ENCODE results near the gene PLAC8. TPM values are rescaled to one million over a fixed set of nuclear protein-coding genes. Genes with fewer than 3 reads are reported as not detected.
A peak's percentile ranks its signal among the peaks of the same experiment; 100 is the strongest.
"Not testable (repeated sequence)": the region's sequence is repeated elsewhere in the genome, so short reads cannot be mapped to it uniquely, and the experiment has no call there.

The PLAC8 gene
- total RNA-seq, 1 donor from 2014 or later = 1.1 TPM

DNA sequence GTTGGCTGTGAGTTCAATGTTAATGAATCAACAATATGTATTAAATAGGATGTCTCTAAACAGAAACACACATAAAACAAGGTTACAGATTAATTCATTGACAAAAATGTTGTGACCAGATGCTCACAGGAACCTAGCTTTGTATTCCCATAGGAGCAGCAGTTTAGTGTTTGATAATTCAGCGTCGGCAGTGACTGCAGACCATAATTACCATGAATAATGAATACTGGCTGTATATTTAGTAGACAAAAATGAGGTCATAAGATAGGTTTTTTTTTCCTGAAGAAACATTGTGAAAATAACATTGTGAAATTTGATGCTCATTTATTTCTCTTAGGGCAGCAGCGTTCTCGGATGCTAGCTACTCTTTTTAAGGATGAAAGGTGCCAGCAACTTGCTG, 51.8 kb downstream of the PLAC8 start:
- no peak for DNase-seq (ENCODE audit: low spot score in 2 of 2)
- TF ChIP-seq, protein P1, sequence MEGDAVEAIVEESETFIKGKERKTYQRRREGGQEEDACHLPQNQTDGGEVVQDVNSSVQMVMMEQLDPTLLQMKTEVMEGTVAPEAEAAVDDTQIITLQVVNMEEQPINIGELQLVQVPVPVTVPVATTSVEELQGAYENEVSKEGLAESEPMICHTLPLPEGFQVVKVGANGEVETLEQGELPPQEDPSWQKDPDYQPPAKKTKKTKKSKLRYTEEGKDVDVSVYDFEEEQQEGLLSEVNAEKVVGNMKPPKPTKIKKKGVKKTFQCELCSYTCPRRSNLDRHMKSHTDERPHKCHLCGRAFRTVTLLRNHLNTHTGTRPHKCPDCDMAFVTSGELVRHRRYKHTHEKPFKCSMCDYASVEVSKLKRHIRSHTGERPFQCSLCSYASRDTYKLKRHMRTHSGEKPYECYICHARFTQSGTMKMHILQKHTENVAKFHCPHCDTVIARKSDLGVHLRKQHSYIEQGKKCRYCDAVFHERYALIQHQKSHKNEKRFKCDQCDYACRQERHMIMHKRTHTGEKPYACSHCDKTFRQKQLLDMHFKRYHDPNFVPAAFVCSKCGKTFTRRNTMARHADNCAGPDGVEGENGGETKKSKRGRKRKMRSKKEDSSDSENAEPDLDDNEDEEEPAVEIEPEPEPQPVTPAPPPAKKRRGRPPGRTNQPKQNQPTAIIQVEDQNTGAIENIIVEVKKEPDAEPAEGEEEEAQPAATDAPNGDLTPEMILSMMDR (IDR thresholded peaks at IDR 0.05) = no peak
- intact Hi-C loops (cut with DNase I) = no loop called here
- Histone ChIP-seq H3K4me1 (no peaks in the 10 kb centered on the region), H3K27ac (no peak overlapping the region), H3K9me3 (no peaks in the 10 kb centered on the region), H3K4me3 (no peak overlapping the region), H3K27me3 (no peaks in the 10 kb centered on the region), H3K36me3 (peaks cover 23 to 85% of the 10 kb centered on the region in 2 donors)

DNA sequence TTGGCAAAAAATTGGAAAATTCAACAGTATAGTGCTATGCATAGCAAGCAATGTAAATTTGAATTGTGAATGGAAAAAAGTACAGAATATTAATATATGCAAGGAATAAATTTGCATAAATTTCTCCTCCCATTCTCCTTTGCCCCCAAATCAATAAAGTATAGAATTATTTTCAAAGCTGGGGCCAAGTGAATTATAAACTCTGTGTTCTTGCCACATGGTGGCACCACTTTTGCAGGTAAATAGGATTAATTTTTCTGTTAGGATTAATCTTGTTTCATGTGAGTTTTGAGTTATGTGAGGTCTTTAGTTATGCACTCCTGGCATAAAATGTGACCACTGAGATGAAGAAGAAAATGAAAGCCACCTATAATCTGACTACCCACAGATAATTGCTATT, 59.6 kb downstream of the PLAC8 start:
- H3K9me3 ChIP-seq = no peaks in the 10 kb centered on the region
- intact Hi-C loops (cut with DNase I) = no loop called here
- TF ChIP-seq, protein P1 (IDR thresholded peaks at IDR 0.05) = peak in 1 of 3 experiments; percentile 8
- no peaks in the 10 kb centered on the region for H3K27me3 ChIP-seq
- H3K4me1 ChIP-seq = no peaks in the 10 kb centered on the region
- H3K36me3 ChIP-seq = peaks cover 22 to 77% of the 10 kb centered on the region in 2 donors
- no peak overlapping the region for H3K4me3 ChIP-seq
- H3K27ac ChIP-seq = no peak overlapping the region
- DNase-seq (ENCODE audit: low spot score in 2 of 2) = no peak

DNA sequence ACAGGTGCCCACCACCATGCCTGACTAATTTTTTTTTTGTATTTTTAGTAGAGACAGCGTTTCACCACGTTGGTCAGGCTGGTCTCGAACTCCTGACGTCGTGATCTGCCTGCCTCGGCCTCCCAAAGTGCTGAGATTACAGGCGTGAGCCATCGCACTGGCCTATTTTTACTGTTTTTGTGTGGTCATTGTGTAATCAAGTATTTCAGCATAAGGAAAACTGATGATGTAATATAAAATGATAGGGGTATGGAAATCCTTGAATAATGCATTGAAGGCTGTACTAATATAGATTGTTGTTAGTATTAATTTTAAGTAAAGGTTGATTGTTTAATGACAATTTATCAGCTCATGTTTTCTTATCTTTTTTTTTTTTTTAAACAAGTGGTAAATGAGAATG, 65.7 kb downstream of the PLAC8 start:
- H3K9me3 ChIP-seq; H3K4me1 ChIP-seq; DNase-seq (ENCODE audit: low spot score in 2 of 2); H3K4me3 ChIP-seq; intact Hi-C loops (cut with DNase I); H3K27ac ChIP-seq; H3K27me3 ChIP-seq: not testable (repeated sequence)
- H3K36me3 ChIP-seq = peaks cover 21 to 40% of the 10 kb centered on the region in 2 donors

DNA sequence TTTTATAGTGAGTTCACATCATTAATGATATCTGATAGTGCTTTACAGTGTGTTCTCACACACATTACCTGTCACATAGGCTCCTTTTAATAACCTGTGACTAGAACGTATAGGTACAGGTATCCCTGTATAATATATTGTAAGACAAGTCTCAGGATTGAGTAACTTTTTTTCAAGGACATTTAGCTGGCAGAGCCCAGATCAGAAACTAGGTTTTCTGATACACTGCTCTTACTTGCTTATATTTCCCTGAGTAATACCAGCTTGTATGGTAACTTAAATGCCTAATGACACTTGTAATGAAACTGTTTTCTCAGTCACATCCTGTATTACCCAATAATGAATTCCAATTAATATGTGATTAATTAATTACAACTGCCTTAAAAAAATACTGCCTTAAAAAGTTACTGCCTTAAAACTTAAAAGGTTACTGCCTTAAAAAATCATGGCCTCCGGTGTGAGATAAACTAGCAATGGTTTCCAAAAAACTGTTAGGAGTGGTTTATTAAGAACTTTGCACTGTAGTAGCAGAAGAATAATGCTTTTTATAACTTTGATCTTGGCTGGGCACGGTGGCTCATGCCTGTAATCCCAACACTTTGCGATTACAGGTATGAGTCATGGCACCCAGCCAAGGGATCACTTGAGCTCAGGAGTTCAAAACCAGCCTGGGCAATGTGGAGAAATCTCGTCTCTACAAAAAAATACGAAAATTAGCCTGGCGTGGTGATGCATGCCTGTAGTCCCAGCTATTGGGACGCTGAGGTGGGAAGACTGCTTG, 67.6 kb downstream of the PLAC8 start:
- H3K36me3 ChIP-seq = peaks cover 13 to 24% of the 10 kb centered on the region in 2 donors
- no peaks in the 10 kb centered on the region for H3K4me1 ChIP-seq
- TF ChIP-seq, protein P1 (IDR thresholded peaks at IDR 0.05) = no peak
- DNase-seq (ENCODE audit: low spot score in 2 of 2) = no peak
- no peak overlapping the region for H3K27ac ChIP-seq
- H3K27me3 ChIP-seq = no peaks in the 10 kb centered on the region
- intact Hi-C loops (cut with DNase I) = no loop called here
- no peak overlapping the region for H3K4me3 ChIP-seq
- H3K9me3 ChIP-seq = no peaks in the 10 kb centered on the region

DNA sequence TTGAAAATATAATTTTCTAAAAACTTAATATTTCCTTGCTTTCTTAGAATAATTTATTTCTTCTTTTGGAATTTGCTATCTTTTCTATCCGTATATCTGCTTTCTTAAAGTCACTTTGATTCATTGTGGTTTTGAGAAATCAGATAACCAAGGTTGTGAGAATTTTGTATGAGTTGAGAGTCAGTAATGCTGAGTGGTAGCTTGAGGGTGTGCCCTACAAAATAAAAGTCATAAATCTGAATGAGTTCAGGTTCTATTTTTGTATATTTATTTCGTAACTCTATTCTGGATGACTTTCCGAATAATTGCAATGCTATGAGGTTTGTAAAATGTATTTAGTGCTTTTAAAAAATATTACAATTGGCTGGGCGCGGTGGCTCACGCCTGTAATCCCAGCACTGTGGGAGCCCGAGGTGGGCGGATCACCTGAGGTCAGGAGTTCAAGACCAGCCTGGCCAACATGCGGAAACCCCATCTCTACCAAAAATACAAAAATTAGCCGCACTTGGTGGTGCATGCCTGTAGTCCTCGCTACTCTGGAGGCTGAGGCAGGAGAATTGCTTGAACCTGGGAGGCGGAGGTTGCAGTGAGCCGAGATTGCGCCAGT, 70.6 kb downstream of the PLAC8 start:
- no peaks in the 10 kb centered on the region for H3K4me1 ChIP-seq
- H3K4me3 ChIP-seq = no peak overlapping the region
- H3K27ac ChIP-seq = peak overlapping the region; percentile 9 to 74
- peaks cover 0 to 5% of the 10 kb centered on the region in 2 donors for H3K36me3 ChIP-seq
- TF ChIP-seq, protein P1 (IDR thresholded peaks at IDR 0.05) = no peak
- intact Hi-C loops (cut with DNase I) = no loop called here
- no peak for DNase-seq (ENCODE audit: low spot score in 2 of 2)
- no peaks in the 10 kb centered on the region for H3K9me3 ChIP-seq
- H3K27me3 ChIP-seq = no peaks in the 10 kb centered on the region

DNA sequence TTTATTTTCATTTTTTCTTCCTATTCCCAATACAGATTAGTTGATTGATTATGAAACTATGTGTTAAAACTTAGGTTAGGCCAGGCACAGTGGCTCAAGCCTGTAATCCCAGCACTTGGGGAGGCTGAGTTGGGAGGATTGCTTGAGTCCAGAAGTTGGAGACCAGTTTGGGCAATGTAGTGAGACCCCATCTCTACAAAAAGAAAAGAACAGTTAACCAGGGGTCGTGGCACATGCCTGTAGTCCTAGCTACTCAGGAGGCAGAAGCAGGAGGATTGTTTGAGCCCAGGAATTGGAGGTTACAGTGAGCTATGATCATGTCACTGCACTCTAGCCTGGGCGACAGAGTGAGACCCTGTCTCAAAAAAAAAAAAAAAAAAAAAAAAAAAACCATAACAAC, 71.4 kb downstream of the PLAC8 start:
- H3K4me3 ChIP-seq; DNase-seq (ENCODE audit: low spot score in 2 of 2); H3K36me3 ChIP-seq; H3K27me3 ChIP-seq; H3K9me3 ChIP-seq; intact Hi-C loops (cut with DNase I); H3K4me1 ChIP-seq: not testable (repeated sequence)
- H3K27ac ChIP-seq = peak overlapping the region in 1 of 2 donors; percentile 24

Data from ascending aorta (tissue), 2 donors.